Mammary epithelial cell (primary cell): ENCODE results near the gene STIMATE.

ENCODE experiments used
- CTCF ChIP-seq, 2 donors: IDR thresholded peaks in 1 of 2; conservative IDR thresholded peaks in 1 of 2; 2 replicates each; pipeline ENCODE4 v1.5.1; 2011 to 2012; ENCODE audit warnings: inconsistent platforms in 2 of 2, low read length in 2 of 2, mild to moderate bottlenecking in 2 of 2, control low read depth in 1 of 2, low read depth in 1 of 2; ENCODE audit not compliant: insufficient read depth in 1 of 2; ENCODE audit errors: extremely low read depth in 1 of 2
- EZH2 ChIP-seq: IDR thresholded peaks from 2 replicates; pipeline ENCODE4 v1.6.1; 2012; ENCODE audit warnings: low read length, inconsistent platforms, borderline replicate concordance

- TF ChIP-seq CTCF (conservative IDR thresholded peaks at IDR 0.05 in 1 of 2, IDR thresholded peaks at IDR 0.05 in 1 of 2; ENCODE audit: extremely low read depth in 1 of 2, insufficient read depth in 1 of 2, low read depth in 1 of 2, low read length in 2 of 2) (no peak), EZH2 (no peak)
Observed at GRCh38 chr3:52843881-52844280, 53.5 kb downstream of the STIMATE start.
